HepG2 (cell line): ENCODE data around the gene DENND4C. TPM values are rescaled to one million over a fixed set of nuclear protein-coding genes. Genes with fewer than 3 reads are reported as not detected.
A peak's percentile ranks its signal among the peaks of the same experiment; 100 is the strongest.

Experiments
- ATAC-seq: fragments of 200-7000 bp; cut with Tn5 transposase; 3 replicates; pipeline ENCODE4 v1.9.1; 2020; ENCODE audit warnings: mild to moderate bottlenecking, moderate library complexity
- BruUV-seq: library from RNA; stranded (reverse); fragments of 400-500 nt; replicated peaks from 2 replicates; lab custom pipeline; 2021; lab: Mats Ljungman, UMichigan
- CTCF ChIA-PET: fragments of 300-600 bp; formaldehyde crosslinking; extraction: SDS; loops from one replicate; lab custom pipeline; 2021; ENCODE audit warnings: low total read pairs, inconsistent platforms, low intra/inter-chr PET ratio; lab: Yijun Ruan, JAX
- POLR2A ChIA-PET: fragments of 350-600 bp; sonication (Branson Sonifier 250); formaldehyde crosslinking; loops from one replicate; lab custom pipeline; 2020; ENCODE audit warnings: antibody characterized with exemption, inconsistent platforms; lab: Yijun Ruan, JAX
- DNase-seq: peaks from one replicate; pipeline ENCODE4 v3.0.0-alpha.2; 2015; ENCODE audit warnings: low spot score
- FAIRE-seq: peaks from 3 replicates; lab custom pipeline; 2011; peaks lifted over from hg19 to GRCh38; lab: Jason Lieb, UNC
- H2AFZ ChIP-seq: one replicate; pipeline ENCODE4 v1.6.1; 2011; ENCODE audit warnings: low read length, inconsistent platforms
- H3K27ac ChIP-seq: fragments of 300-600 bp; 3 replicates; pipeline ENCODE4 v1.8.0; 2011; ENCODE audit warnings: mixed run types, mild to moderate bottlenecking, mixed read lengths, low read length, inconsistent platforms; ENCODE audit not compliant: insufficient read depth; ENCODE audit errors: extremely low read length
- H3K27me3 ChIP-seq, 2 experiments: fragments of 200-600 bp in 1 of 2; 2 replicates in 1 of 2; 3 replicates in 1 of 2; pipeline versions ENCODE4 v1.6.0 to v1.8.0; 2011; ENCODE audit warnings: low read length in 2 of 2, mild to moderate bottlenecking in 2 of 2, moderate library complexity in 2 of 2, inconsistent platforms in 1 of 2; ENCODE audit not compliant: insufficient read depth in 2 of 2, control insufficient read depth in 1 of 2
- H3K36me3 ChIP-seq, 2 experiments: fragments of 200-600 bp in 1 of 2; replicated peaks in 1 of 2; 2 replicates in 1 of 2; 3 replicates in 1 of 2; pipeline versions ENCODE4 v1.5.1 to v1.8.0; 2011; ENCODE audit warnings: low read length in 2 of 2, inconsistent platforms in 1 of 2; ENCODE audit not compliant: insufficient read depth in 2 of 2, control insufficient read depth in 1 of 2
- H3K4me1 ChIP-seq: 2 replicates; pipeline ENCODE4 v1.5.1; 2012; ENCODE audit warnings: low read length, inconsistent platforms; ENCODE audit not compliant: insufficient read depth
- H3K4me2 ChIP-seq: 2 replicates; pipeline ENCODE4 v1.6.0; 2011; ENCODE audit warnings: low read depth, low read length, inconsistent platforms
- H3K4me3 ChIP-seq, 3 experiments: fragments of 200-600 bp in 1 of 3; sonication (generic), shearing (Covaris generic) in 1 of 3; replicated peaks in 1 of 3; 2 replicates each; pipeline ENCODE4 v1.5.1; 2011 to 2016; ENCODE audit warnings: low read length in 3 of 3, inconsistent platforms in 2 of 3, low read depth in 2 of 3, mild to moderate bottlenecking in 2 of 3, control low read depth in 1 of 3, mixed read lengths in 1 of 3; ENCODE audit not compliant: insufficient read depth in 1 of 3
- H3K79me2 ChIP-seq: one replicate; pipeline ENCODE4 v1.6.1; 2011; ENCODE audit warnings: low read length, inconsistent platforms; ENCODE audit not compliant: insufficient read depth
- H3K9ac ChIP-seq: 2 replicates; pipeline ENCODE4 v1.6.0; 2011; ENCODE audit warnings: mild to moderate bottlenecking, low read depth, low read length, inconsistent platforms; ENCODE audit not compliant: insufficient read depth
- H3K9me3 ChIP-seq: 2 replicates; pipeline ENCODE4 v1.5.1; 2012; ENCODE audit warnings: mild to moderate bottlenecking, low read length
- H4K20me1 ChIP-seq: 2 replicates; pipeline ENCODE4 v1.6.0; 2011; ENCODE audit warnings: inconsistent platforms, mild to moderate bottlenecking, low read length, moderate library complexity; ENCODE audit not compliant: insufficient read depth
- HNRNPH1 ChIP-seq: fragments of 200-400 bp; formaldehyde crosslinking; optimal IDR thresholded peaks from 2 replicates; pipeline ENCODE3; 2017; ENCODE audit warnings: mild to moderate bottlenecking, low read depth, low read length
- RELA ChIP-seq: sonication (generic); formaldehyde crosslinking; IDR thresholded peaks from 2 replicates; pipeline ENCODE4 v1.4.0; 2020; ENCODE audit warnings: missing genetic modification reagents
- TRIM22 ChIP-seq: fragments of 450-650 bp; IDR thresholded peaks from 2 replicates; pipeline ENCODE4 v1.6.1; 2017
- ZMAT5 ChIP-seq: sonication (generic); formaldehyde crosslinking; IDR thresholded peaks from 2 replicates; pipeline ENCODE4 v1.5.0; 2020; ENCODE audit warnings: mild to moderate bottlenecking, low read depth, missing genetic modification reagents, borderline replicate concordance
- ZNF121 ChIP-seq: sonication (generic); formaldehyde crosslinking; IDR thresholded peaks from 2 replicates; pipeline ENCODE4 v1.5.0; 2020; ENCODE audit warnings: mild to moderate bottlenecking, missing genetic modification reagents
- ZNF337 ChIP-seq: sonication (generic); formaldehyde crosslinking; IDR thresholded peaks from 2 replicates; pipeline ENCODE4 v1.5.1; 2020; ENCODE audit warnings: missing genetic modification reagents, low read depth, mild to moderate bottlenecking, borderline replicate concordance
- ZNF460 ChIP-seq: sonication (generic); formaldehyde crosslinking; IDR thresholded peaks from 2 replicates; pipeline ENCODE4 v1.5.1; 2020; ENCODE audit warnings: missing genetic modification reagents, mild to moderate bottlenecking, borderline replicate concordance
- ZNF530 ChIP-seq: sonication (generic); formaldehyde crosslinking; IDR thresholded peaks from 2 replicates; pipeline ENCODE4 v1.5.0; 2020; ENCODE audit warnings: low read depth, mild to moderate bottlenecking, missing genetic modification reagents
- ZNF724P ChIP-seq: sonication (generic); formaldehyde crosslinking; IDR thresholded peaks from 2 replicates; pipeline ENCODE4 v1.8.0; 2022; ENCODE audit warnings: missing genetic modification reagents, borderline replicate concordance
- ZNF790 ChIP-seq: sonication (generic); formaldehyde crosslinking; IDR thresholded peaks from 2 replicates; pipeline ENCODE4 v1.8.0; 2022; ENCODE audit warnings: missing genetic modification reagents, mild to moderate bottlenecking, borderline replicate concordance
- WGBS: methylation state at CpG from one replicate; pipeline ENCODE4 v1.1.6; 2017; ENCODE audit warnings: low lambda C conversion rate; 5-methylcytosine and 5-hydroxymethylcytosine counted together
- in situ Hi-C: cut with HindIII; loops from 2 replicates; pipeline ENCODE4 v1.10.0; 2017; ENCODE audit warnings: low pct_unique_long_range_greater_than_20kb; ENCODE audit not compliant: extremely low pct_ligation_motif_present
- intact Hi-C: fragments of 100-400 bp; cut with micrococcal nuclease; formaldehyde crosslinking; loops from one replicate; pipeline ENCODE4 v1.10.0; 2022; ENCODE audit not compliant: unreplicated experiment
- polyA plus RNA-seq, 8 experiments: library from polyadenylated mRNA; depleted of rRNA in 3 of 8; stranded (reverse) in 7 of 8; unstranded in 1 of 8; fragments of >200 nt; fragmentation: Illumina TruSeq in 4 of 8; extraction: Trizol in 4 of 8; gene quantifications; 2 replicates each; pipeline versions ENCODE4 v1.2.1 to v1.2.3, GENCODE V29; 2011 to 2016; ENCODE audit warnings: low read depth in 4 of 8, missing spikeins in 1 of 8, mixed read lengths in 1 of 8; ENCODE audit not compliant: insufficient read depth in 1 of 8
- total RNA-seq, 5 experiments: library from RNA; depleted of rRNA; stranded (reverse); fragments of >200 nt; fragmentation: Illumina TruSeq; extraction: Trizol; gene quantifications; 2 replicates each; pipeline ENCODE4 v1.2.3, GENCODE V29; 2016; ENCODE audit warnings: low read depth in 1 of 5

Gene DENND4C
- total and polyA plus RNA-seq, 2 of the 13 experiments (the other 11 are each of a cell fraction or from before 2014, with no cell fraction given) = 19.1 to 27.2 TPM

- TF ChIP-seq TRIM22 (no peak), ZNF724P (CRISPR knock-in tag) (no peak), RELA (CRISPR knock-in tag) (no peak)
- TF ChIP-seq, all 625 proteins: peak for 0
These were observed 14.0 kb upstream of the DENND4C start (continued) for GRCh38 chr9:19216466-19216865.

GRCh38 chr9:19221326-19221725 is 9.2 kb upstream of the DENND4C start:
- in situ Hi-C loops = no loop called here
- Histone ChIP-seq H3K79me2 (no peaks in the 10 kb centered on the region), H3K36me3 (no peaks in the 10 kb centered on the region), H4K20me1 (no peaks in the 10 kb centered on the region), H3K9me3 (no peaks in the 10 kb centered on the region), H3K4me1 (no peaks in the 10 kb centered on the region), H3K27ac (no peak overlapping the region), H3K9ac (no peak overlapping the region), H3K4me3 (no peak overlapping the region), H2AFZ (no peak overlapping the region), H3K27me3 (no peaks in the 10 kb centered on the region), H3K4me2 (no peak overlapping the region)
- no peak for DNase-seq
- WGBS = 62% methylated on average over 10 of the region's 10 CpGs
- ATAC-seq = peak; percentile 71
- FAIRE-seq = no peak
- POLR2A ChIA-PET = interaction anchor here (1.6 kb wide), 1 partner anchor 9 kb away, joined by 6 read pairs; the partner anchor contains the start of gene DENND4C
- intact Hi-C loops = no loop called here
- BruUV-seq = no TSS peak
- TF ChIP-seq ZNF530 (CRISPR knock-in tag) (no peak), HNRNPH1 (no peak), ZNF790 (CRISPR knock-in tag) (no peak), ZNF121 (CRISPR knock-in tag) (0 out of 2 replicates have a peak, but pooled peaks have one; percentile 13), ZNF337 (CRISPR knock-in tag) (no peak), ZMAT5 (CRISPR knock-in tag) (no peak), ZNF460 (CRISPR knock-in tag) (peak; percentile 44; the same call in 1 of the 2 replicates)
- CTCF ChIA-PET = no interaction called here
